Measurements from ENCODE around the gene PANX1.
"Not testable (repeated sequence)": the region's sequence is repeated elsewhere in the genome, so short reads cannot be mapped to it uniquely, and the experiment has no call there.

The PANX1 gene

GRCh38 chr11:94154095-94154856, 25.6 kb downstream of the PANX1 start:
- TF ChIP-seq CTCF (IDR thresholded peaks at IDR 0.05; ENCODE audit: insufficient read depth, low read length, poor library complexity, severe bottlenecking) = no peak
- no peak for TF ChIP-seq EZH2phosphoT487 (conservative IDR thresholded peaks at IDR 0.05; ENCODE audit: low read length)
- Histone ChIP-seq H3K79me2 (ENCODE audit: insufficient read depth, low read length) (peaks cover 12% of the 10 kb centered on the region; the same call in 1 of the 2 replicates), H3K4me2 (ENCODE audit: low read depth, low read length, poor library complexity, severe bottlenecking) (no peak overlapping the region), H3K4me3 (ENCODE audit: insufficient read depth, low read length, poor library complexity, severe bottlenecking) (no peak overlapping the region), H3K36me3 (ENCODE audit: low read length) (no peaks in the 10 kb centered on the region), H4K20me1 (ENCODE audit: low read depth, low read length) (no peaks in the 10 kb centered on the region), H3K9me3 (ENCODE audit: insufficient read depth, low read length) (no peaks in the 10 kb centered on the region), H3K9ac (ENCODE audit: low read length) (no peak overlapping the region), H3K27me3 (ENCODE audit: low read length) (no peaks in the 10 kb centered on the region), H3F3A (ENCODE audit: insufficient read depth) (no peaks in the 10 kb centered on the region), H3K27ac (ENCODE audit: low read depth, low read length) (no peak overlapping the region), H3K9me2 (replicated peaks; ENCODE audit: insufficient read depth, low read length) (no peaks in the 10 kb centered on the region), H2AFZ (ENCODE audit: low read depth, low read length, severe bottlenecking) (no peak overlapping the region)

- H3K9me3 ChIP-seq (ENCODE audit: insufficient read depth, low read length); H3K9ac ChIP-seq (ENCODE audit: low read length); H4K20me1 ChIP-seq (ENCODE audit: low read depth, low read length); H3K27me3 ChIP-seq (ENCODE audit: low read length); H3K36me3 ChIP-seq (ENCODE audit: low read length); H3F3A ChIP-seq (ENCODE audit: insufficient read depth); H3K79me2 ChIP-seq (ENCODE audit: insufficient read depth, low read length); H3K4me3 ChIP-seq (ENCODE audit: insufficient read depth, low read length, poor library complexity, severe bottlenecking); H3K9me2 ChIP-seq (replicated peaks; ENCODE audit: insufficient read depth, low read length); H2AFZ ChIP-seq (ENCODE audit: low read depth, low read length, severe bottlenecking); H3K27ac ChIP-seq (ENCODE audit: low read depth, low read length); H3K4me2 ChIP-seq (ENCODE audit: low read depth, low read length, poor library complexity, severe bottlenecking): not testable (repeated sequence)
These were observed 28.7 kb downstream of the PANX1 start for GRCh38 chr11:94157339-94157738.

- H4K20me1 ChIP-seq (ENCODE audit: low read depth, low read length) = no peaks in the 10 kb centered on the region
These were observed 40.2 kb downstream of the PANX1 start for GRCh38 chr11:94168882-94169281.

More at GRCh38 chr11:94168882-94169281, 40.2 kb downstream of the PANX1 start:
- Histone ChIP-seq H3K4me3 (ENCODE audit: insufficient read depth, low read length, poor library complexity, severe bottlenecking) (no peak overlapping the region), H3K27me3 (ENCODE audit: low read length) (no peaks in the 10 kb centered on the region), H3K79me2 (ENCODE audit: insufficient read depth, low read length) (peaks cover 15% of the 10 kb centered on the region; the same call in 1 of the 2 replicates), H3K9me3 (ENCODE audit: insufficient read depth, low read length) (no peaks in the 10 kb centered on the region), H3K36me3 (ENCODE audit: low read length) (no peaks in the 10 kb centered on the region), H3K4me2 (ENCODE audit: low read depth, low read length, poor library complexity, severe bottlenecking) (no peak overlapping the region), H3K9me2 (replicated peaks; ENCODE audit: insufficient read depth, low read length) (no peaks in the 10 kb centered on the region), H3K27ac (ENCODE audit: low read depth, low read length) (no peak overlapping the region), H3F3A (ENCODE audit: insufficient read depth) (no peaks in the 10 kb centered on the region), H2AFZ (ENCODE audit: low read depth, low read length, severe bottlenecking) (no peak overlapping the region), H3K9ac (ENCODE audit: low read length) (no peak overlapping the region)
- TF ChIP-seq EZH2phosphoT487 (conservative IDR thresholded peaks at IDR 0.05; ENCODE audit: low read length) = no peak
- no peak for TF ChIP-seq CTCF (IDR thresholded peaks at IDR 0.05; ENCODE audit: insufficient read depth, low read length, poor library complexity, severe bottlenecking)

Measured in SU-DHL-6 (cell line).